ENCODE results near the gene NPAS4. TPM values are rescaled to one million over a fixed set of nuclear protein-coding genes. Genes with fewer than 3 reads are reported as not detected.

Gene NPAS4
- total RNA-seq, 1 experiment from 2014 or later = 1.6 TPM

- Mint-ChIP-seq H3K4me1 (peaks cover 64% of the 10 kb centered on the region in 2 experiments), H3K4me3 (peak overlapping the region; percentile 41 to 74), H3K36me3 (ENCODE audit: insufficient read depth in 1 of 3, low read depth in 3 of 3) (peaks cover 0 to 2% (median 0%) of the 10 kb centered on the region in 3 experiments; a peak in 1 of 7 replicates), H3K27ac (peak overlapping the region in 2 of 3 experiments; percentile 72 to 85; a peak in 4 of 7 replicates), H3K9me3 (no peaks in the 10 kb centered on the region; a peak in 1 of 5 replicates), H3K27me3 (ENCODE audit: low read depth) (peaks cover 35% of the 10 kb centered on the region)
- DNase-seq = peak; percentile 86
- Histone ChIP-seq H3K27me3 (ENCODE audit: insufficient read depth, low read length) (peaks cover 19% of the 10 kb centered on the region; the same call in 1 of the 2 replicates), H3K56ac (ENCODE audit: insufficient read length, low read depth, low read length) (no peak overlapping the region), H3K4me1 (ENCODE audit: insufficient read depth, low read length) (peaks cover 20% of the 10 kb centered on the region), H3K14ac (ENCODE audit: insufficient read depth, low read length) (no peak overlapping the region), H3K23ac (ENCODE audit: insufficient read length, low read depth, low read length) (no peak overlapping the region), H4K20me1 (ENCODE audit: control insufficient read depth, insufficient read depth, insufficient read length) (no peaks in the 10 kb centered on the region), H3K27ac (ENCODE audit: insufficient read length, low read depth, low read length) (no peak overlapping the region), H2AFZ (ENCODE audit: low read length) (no peak overlapping the region), H2BK12ac (ENCODE audit: insufficient read length, low read depth, low read length) (no peak overlapping the region), H2BK15ac (ENCODE audit: low read depth, low read length) (no peak overlapping the region), H2BK20ac (ENCODE audit: low read depth, low read length, poor library complexity, severe bottlenecking) (no peak overlapping the region), H3K4ac (ENCODE audit: low read depth, low read length) (no peak overlapping the region), H3K4me2 (ENCODE audit: insufficient read depth, insufficient read length, low read length) (peak overlapping the region; percentile 30), H2BK5ac (ENCODE audit: insufficient read length, low read length) (no peak overlapping the region), H4K8ac (replicated peaks; ENCODE audit: insufficient read length, low read depth, low read length) (no peak overlapping the region), H3K18ac (ENCODE audit: insufficient read length, low read depth, low read length) (no peak overlapping the region), H4K5ac (ENCODE audit: insufficient read length, low read depth, low read length) (no peak overlapping the region), H3K9me3 (ENCODE audit: control insufficient read depth, low read depth, low read length) (no peaks in the 10 kb centered on the region), H4K91ac (ENCODE audit: insufficient read length, low read depth, low read length) (no peak overlapping the region), H3K9ac (ENCODE audit: extremely low read depth, insufficient read length, low read length) (no peak overlapping the region), H3K79me1 (ENCODE audit: insufficient read depth, low read depth, low read length, poor library complexity, severe bottlenecking) (no peaks in the 10 kb centered on the region), H2BK120ac (ENCODE audit: low read depth, low read length, poor library complexity, severe bottlenecking) (no peak overlapping the region), H3K79me2 (ENCODE audit: insufficient read depth, low read length) (no peaks in the 10 kb centered on the region), H3T11ph (ENCODE audit: low read length) (no peak overlapping the region), H3K23me2 (ENCODE audit: insufficient read length, low read depth, low read length, poor library complexity, severe bottlenecking) (peaks cover 18% of the 10 kb centered on the region), H2AK5ac (ENCODE audit: insufficient read length, low read length) (no peak overlapping the region)
- WGBS (ENCODE audit: extremely low coverage, insufficient read length, low lambda C conversion rate) = no CpG with 5 or more reads among the region's 16 CpGs
- peak; percentile 58 for TF ChIP-seq CTCF (conservative IDR thresholded peaks at IDR 0.05)
These were observed 2.5 kb upstream of the NPAS4 start for GRCh38 chr11:66418168-66418985.
